HG02973 (cell line): ENCODE data around the gene PIGN.
"Not testable (repeated sequence)": the region's sequence is repeated elsewhere in the genome, so short reads cannot be mapped to it uniquely, and the experiment has no call there.

ENCODE experiments used
- ATAC-seq: cut with Tn5 transposase; IDR thresholded peaks from one replicate; pipeline ENCODE4 v1.9.1; 2021; ENCODE audit warnings: moderate library complexity; ENCODE audit not compliant: unreplicated experiment

PIGN gene

DNA sequence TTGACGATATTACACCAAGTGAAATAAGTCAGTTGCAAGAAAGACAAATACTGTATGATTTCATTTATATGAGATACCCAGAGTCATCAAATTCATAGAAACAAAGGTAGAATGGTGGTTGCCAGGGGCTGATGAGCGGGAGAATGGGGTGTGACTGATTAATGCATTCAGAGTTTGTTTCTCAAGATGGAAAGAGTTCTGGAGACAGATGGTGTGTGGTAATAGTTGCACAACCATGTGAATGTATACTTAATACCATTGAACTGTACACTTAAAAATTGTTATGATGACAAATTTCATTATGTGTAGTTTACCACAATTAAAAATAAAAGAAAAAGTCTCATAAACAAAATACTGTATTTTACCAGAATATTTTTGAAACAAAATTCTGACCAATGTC is 117.3 kb downstream of the PIGN start:
- no peak for ATAC-seq

- ATAC-seq: no peak
Measured at GRCh38 chr18:62066102-62066818, 120.6 kb downstream of the PIGN start.

GRCh38 chr18:62064361-62064760 is 122.5 kb downstream of the PIGN start:
- no peak for ATAC-seq

DNA sequence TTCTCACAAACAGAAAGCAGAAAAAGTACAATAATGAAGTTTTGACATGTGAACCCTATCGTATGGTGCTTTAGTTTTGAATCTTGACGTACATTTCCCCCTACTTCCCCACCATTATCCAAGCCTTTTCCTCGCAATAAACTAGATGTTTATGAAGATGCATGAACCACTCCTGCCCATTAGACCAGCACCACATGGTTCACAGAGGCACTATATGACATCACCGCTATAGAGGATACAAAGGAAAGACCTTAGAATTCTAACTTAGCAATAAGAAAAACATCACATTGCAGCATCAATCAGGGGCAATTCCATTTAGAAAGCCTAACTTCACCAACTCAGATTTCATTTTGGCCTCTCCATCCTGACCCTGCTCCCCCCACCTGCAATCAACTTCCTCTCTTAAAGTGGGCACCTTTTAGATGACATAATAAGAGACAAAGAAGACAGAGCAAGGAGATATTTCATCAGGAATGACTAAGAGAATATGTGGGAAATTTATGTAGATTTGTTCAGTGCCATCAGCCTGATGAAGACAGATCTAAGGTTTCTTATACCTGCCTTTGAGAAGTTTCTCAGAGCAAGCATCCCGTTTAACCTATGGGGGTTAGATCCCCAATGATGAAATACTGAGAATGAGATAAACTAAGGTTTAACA is 124.9 kb downstream of the PIGN start:
- ATAC-seq: no peak

DNA sequence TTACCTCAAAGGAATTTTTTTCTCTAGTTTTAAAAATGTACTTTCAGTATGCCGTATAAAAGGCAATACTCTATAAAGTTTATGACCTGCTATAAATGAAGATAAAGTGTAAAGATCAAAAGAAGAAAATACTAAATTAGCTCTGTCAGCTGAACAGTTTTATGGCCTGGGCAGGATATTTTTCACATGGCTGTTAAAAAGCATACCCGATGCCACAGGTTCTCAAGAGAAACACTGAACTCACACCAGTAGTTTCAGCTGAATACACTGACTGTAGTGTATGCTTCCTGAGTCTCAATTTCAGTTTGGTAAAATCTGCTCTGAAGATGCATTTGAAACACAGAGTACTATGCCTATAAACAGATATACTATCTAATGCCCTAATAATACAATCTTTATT is 126.0 kb downstream of the PIGN start:
- ATAC-seq: no peak

DNA sequence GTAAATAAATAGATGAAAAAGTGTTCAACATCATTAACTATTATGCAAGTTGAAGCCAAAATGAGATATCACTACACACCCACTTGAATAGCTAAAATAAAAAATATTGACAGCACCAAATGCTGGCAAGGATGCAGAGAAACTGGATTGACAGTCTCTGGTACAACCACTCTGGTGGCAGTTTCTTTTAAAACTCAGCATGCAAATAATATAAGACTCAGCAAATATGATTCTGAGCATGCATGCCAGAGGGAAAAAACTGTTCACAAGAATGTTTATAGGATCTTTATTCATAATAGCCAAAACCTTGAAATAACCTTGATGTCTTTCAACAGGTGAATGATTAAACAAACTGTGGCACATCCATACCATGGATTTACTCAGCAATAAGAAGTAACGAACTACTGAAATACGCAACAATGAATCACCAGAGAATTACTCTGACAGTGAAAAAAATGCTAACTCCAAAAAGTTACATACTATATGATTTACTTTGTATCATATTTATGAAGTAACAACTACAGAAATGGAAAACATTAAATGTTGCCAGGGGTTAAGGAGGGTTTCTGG is 131.8 kb downstream of the PIGN start:
- ATAC-seq: no peak

- no peak for ATAC-seq
Measured at GRCh38 chr18:62048279-62048678, 138.6 kb downstream of the PIGN start.

GRCh38 chr18:62045316-62045715 is 141.5 kb downstream of the PIGN start:
- ATAC-seq: no peak

DNA sequence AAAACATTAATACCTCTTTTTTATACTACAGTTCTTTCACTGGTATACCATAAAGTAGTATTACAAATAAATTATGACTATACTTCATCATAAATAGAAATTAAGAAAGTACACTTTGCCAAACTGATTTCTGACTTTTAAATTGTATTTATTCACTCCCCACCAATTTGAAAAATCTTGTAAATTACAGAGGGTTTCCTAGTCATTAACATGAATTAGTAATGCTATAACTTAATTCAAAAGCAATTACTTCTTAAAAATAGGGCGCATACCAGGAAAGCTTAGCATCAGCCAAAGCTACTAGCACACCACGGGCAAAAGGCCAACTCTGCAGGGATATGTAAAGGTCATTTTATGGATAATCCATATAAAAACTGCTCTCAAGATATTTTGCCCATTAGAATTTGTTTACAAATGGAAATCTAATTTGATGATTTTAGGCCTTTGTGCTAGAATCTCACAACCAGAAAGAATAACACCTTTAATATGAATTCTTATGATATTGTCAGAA is 142.3 kb downstream of the PIGN start:
- no peak for ATAC-seq

GRCh38 chr18:62037989-62038778 is 148.7 kb downstream of the PIGN start:
- no peak for ATAC-seq

GRCh38 chr18:62037012-62037742 is 149.7 kb downstream of the PIGN start:
- no peak for ATAC-seq

- not testable (repeated sequence) for ATAC-seq
Measured at GRCh38 chr18:62034286-62034685, 152.6 kb downstream of the PIGN start.

GRCh38 chr18:62033756-62034155 is 153.1 kb downstream of the PIGN start:
- ATAC-seq: no peak

- ATAC-seq: no peak
Measured at GRCh38 chr18:62033207-62033606, 153.6 kb downstream of the PIGN start.

DNA sequence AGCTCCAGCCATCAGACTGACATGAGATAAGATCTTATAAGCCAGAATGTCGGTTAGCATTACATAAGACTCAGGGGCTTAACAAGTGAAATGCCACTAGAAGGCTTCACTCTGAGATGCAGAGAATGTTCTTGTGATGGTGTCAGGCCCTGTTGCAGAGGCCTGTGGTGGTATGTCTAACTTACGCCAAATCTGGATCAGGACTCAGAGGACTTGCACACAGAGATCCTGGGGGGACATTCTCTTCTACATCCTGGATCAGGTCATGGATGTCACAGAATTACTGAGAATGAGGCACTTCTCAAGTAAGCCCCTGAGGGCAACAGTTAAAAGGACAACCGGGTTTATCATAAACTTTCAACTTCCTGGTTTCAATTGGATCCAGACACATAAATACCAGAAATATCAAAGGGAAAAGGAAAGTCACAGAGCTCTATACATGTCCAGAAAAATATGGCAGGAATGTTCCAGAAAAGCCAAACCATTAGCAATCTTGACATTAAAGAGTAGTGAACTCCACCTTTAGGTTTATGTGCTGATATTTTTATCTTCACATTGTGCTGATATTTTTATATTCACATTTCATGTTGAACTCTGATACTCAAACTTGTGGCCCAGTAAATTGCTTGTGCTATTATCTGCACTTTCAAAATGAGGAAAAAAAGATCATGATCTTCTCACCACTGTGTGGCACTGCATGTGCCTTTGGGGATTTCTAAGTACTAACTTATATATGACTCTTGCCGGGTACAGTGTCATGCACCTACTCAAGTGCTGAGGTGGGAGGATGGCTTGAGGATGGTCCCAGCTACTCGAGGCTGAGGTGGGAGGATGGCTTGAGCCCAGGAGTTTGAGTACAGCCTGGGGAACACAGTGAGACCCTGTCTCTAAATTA is 156.5 kb downstream of the PIGN start:
- no peak for ATAC-seq

DNA sequence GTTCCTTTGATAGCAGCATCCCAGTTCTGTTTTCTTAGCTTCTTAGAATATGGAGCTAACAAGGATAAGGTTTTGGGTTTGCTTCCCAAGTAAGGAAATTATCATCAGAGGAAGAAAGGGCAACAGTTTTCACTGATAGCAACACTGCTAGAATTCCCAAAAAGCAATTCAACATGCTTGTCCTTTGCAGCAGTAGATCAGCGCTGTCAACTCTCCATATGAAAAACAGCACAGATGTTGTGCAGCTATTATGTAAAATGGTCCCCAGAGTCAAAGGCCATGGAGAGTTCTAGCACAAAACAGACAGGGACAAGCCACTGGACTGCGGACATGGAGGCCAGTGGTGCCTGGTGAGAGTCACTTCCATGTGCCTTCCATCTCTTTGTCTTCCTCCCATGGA is 158.1 kb downstream of the PIGN start:
- ATAC-seq: no peak

DNA sequence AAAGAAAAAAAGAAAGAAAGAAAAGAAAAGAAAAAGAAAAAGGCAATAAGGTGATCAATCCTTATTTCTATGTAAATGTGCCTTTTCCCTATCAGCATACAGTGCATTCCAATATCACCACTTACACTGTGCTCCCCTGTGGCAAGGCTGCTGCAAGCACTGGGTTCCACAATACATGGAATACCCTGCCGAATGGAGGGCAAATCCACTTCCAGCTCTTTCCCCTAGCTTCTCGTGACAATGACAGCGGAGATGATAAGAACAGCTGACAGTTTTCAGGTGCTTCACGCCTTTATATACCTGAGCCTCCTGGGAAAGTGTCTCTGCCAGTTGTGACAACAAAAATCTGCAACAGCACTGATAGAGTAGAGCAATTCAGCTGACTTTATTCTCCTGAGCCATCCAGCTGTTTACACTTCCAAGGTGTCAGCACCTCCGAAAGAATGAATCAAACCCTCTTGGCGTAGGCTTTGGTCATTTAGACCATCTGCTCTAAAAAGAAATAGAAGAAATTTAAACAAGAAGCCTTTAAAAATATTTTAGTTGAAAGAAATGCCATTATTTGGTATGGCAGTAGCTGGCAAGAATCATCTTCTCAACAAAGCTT is 158.8 kb downstream of the PIGN start:
- no peak for ATAC-seq

- ATAC-seq: no peak
Measured at GRCh38 chr18:62026586-62026985, 160.3 kb downstream of the PIGN start.

GRCh38 chr18:62024983-62025382 is 161.9 kb downstream of the PIGN start:
- no peak for ATAC-seq
